Peyer's patch (tissue), 4 donors: ENCODE data around the gene RAPGEF3. TPM values are rescaled to one million over a fixed set of nuclear protein-coding genes. Genes with fewer than 3 reads are reported as not detected.

Source experiments
- DNase-seq, 3 donors: peaks; one replicate each; pipeline ENCODE4 v3.0.0-alpha.2; 2017 to 2019
- H3K27ac ChIP-seq, 4 donors: fragments of 200-600 bp; sonication (generic); one replicate each; pipeline ENCODE4 v1.5.1; 2016 to 2019
- H3K27me3 ChIP-seq, 2 donors: fragments of 200-600 bp; sonication (generic); one replicate each; pipeline ENCODE4 v1.5.1; 2019
- H3K36me3 ChIP-seq, 3 donors: fragments of 200-600 bp; sonication (generic); one replicate each; pipeline ENCODE4 v1.5.1; 2016 to 2019
- H3K4me1 ChIP-seq, 4 donors: fragments of 200-600 bp; sonication (generic); one replicate each; pipeline ENCODE4 v1.5.1; 2016 to 2019
- H3K4me3 ChIP-seq, 4 donors: fragments of 200-600 bp; sonication (generic); 1 replicate in 3 of 4; 2 replicates in 1 of 4; pipeline ENCODE4 v1.5.1; 2016 to 2019; ENCODE audit warnings: mild to moderate bottlenecking in 1 of 4
- H3K9me3 ChIP-seq, 4 donors: fragments of 200-600 bp; sonication (generic); one replicate each; pipeline ENCODE4 v1.5.1; 2016 to 2019; ENCODE audit warnings: mild to moderate bottlenecking in 1 of 4
- CTCF ChIP-seq, 6 experiments: fragments of 450-650 bp in 4 of 6; fragments of 200-600 bp in 2 of 6; sonication (generic) in 1 of 6; IDR thresholded peaks; one replicate each; pipeline ENCODE4 v1.5.1; 2017 to 2019; ENCODE audit warnings: antibody characterized with exemption in 6 of 6, mild to moderate bottlenecking in 3 of 6, moderate library complexity in 1 of 6
- POLR2A ChIP-seq, 2 donors: fragments of 450-650 bp; IDR thresholded peaks; one replicate each; pipeline ENCODE4 v1.5.1; 2017; ENCODE audit warnings: antibody characterized with exemption in 2 of 2, mild to moderate bottlenecking in 2 of 2, moderate library complexity in 2 of 2
- total RNA-seq, 4 donors: library from RNA; depleted of rRNA; stranded (reverse); fragments of >200 nt; gene quantifications; one replicate each; pipeline ENCODE4 v1.1.0, GENCODE V29; 2016

The RAPGEF3 gene
- total RNA-seq, 4 donors from 2014 or later: 4.9 to 33.0 (median 16.9) TPM

- H3K4me1 ChIP-seq: peaks cover 0 to 95% (median 25%) of the 10 kb centered on the region in 4 donors
- no peaks in the 10 kb centered on the region for H3K9me3 ChIP-seq
- H3K27ac ChIP-seq: peak overlapping the region in 3 of 4 donors; percentile 42 to 59 (median 52)
- DNase-seq: peak in 1 of 3 donors; percentile 47
- H3K4me3 ChIP-seq: no peak overlapping the region
- no peak for TF ChIP-seq POLR2A (IDR thresholded peaks at IDR 0.05)
- H3K36me3 ChIP-seq: no peaks in the 10 kb centered on the region
- no peaks in the 10 kb centered on the region for H3K27me3 ChIP-seq
Measured at GRCh38 chr12:47803191-47803875, 44.7 kb upstream of the RAPGEF3 start.

- Histone ChIP-seq H3K36me3 (peaks cover 0 to 5% (median 0%) of the 10 kb centered on the region in 3 donors), H3K27ac (peak overlapping the region in 3 of 4 donors; percentile 42 to 59 (median 52)), H3K4me3 (no peak overlapping the region), H3K9me3 (no peaks in the 10 kb centered on the region), H3K27me3 (no peaks in the 10 kb centered on the region), H3K4me1 (peaks cover 0 to 85% (median 21%) of the 10 kb centered on the region in 4 donors)
- no peak for DNase-seq
- no peak for TF ChIP-seq POLR2A (IDR thresholded peaks at IDR 0.05)
- peak in 2 of 6 experiments; percentile 8 to 12 for TF ChIP-seq CTCF (IDR thresholded peaks at IDR 0.05)
Measured at GRCh38 chr12:47802312-47802711, 43.6 kb upstream of the RAPGEF3 start.

GRCh38 chr12:47801904-47802246 lies 43.2 kb upstream of the RAPGEF3 start:
- DNase-seq: no peak
- Histone ChIP-seq H3K4me3 (no peak overlapping the region), H3K4me1 (peaks cover 0 to 81% (median 19%) of the 10 kb centered on the region in 4 donors), H3K36me3 (peaks cover 0 to 9% (median 0%) of the 10 kb centered on the region in 3 donors), H3K27ac (peak overlapping the region in 2 of 4 donors; percentile 42 to 52), H3K9me3 (no peaks in the 10 kb centered on the region), H3K27me3 (no peaks in the 10 kb centered on the region)
- no peak for TF ChIP-seq CTCF (IDR thresholded peaks at IDR 0.05)
- TF ChIP-seq POLR2A (IDR thresholded peaks at IDR 0.05): no peak

- H3K27ac ChIP-seq: peak overlapping the region in 2 of 4 donors; percentile 4 to 52
- H3K36me3 ChIP-seq: peaks cover 0 to 14% (median 0%) of the 10 kb centered on the region in 3 donors
- DNase-seq: no peak
- H3K4me3 ChIP-seq: no peak overlapping the region
- peaks cover 0 to 75% (median 18%) of the 10 kb centered on the region in 4 donors for H3K4me1 ChIP-seq
- H3K27me3 ChIP-seq: no peaks in the 10 kb centered on the region
- TF ChIP-seq POLR2A (IDR thresholded peaks at IDR 0.05) (no peak), CTCF (IDR thresholded peaks at IDR 0.05) (peak in 1 of 6 experiments; percentile 18)
- H3K9me3 ChIP-seq: no peaks in the 10 kb centered on the region
Measured at GRCh38 chr12:47801170-47801903, 42.7 kb upstream of the RAPGEF3 start.

GRCh38 chr12:47800582-47800981 lies 41.9 kb upstream of the RAPGEF3 start:
- peak overlapping the region in 2 of 4 donors; percentile 4 to 8 for H3K27ac ChIP-seq
- no peak overlapping the region for H3K4me3 ChIP-seq
- no peaks in the 10 kb centered on the region for H3K9me3 ChIP-seq
- no peaks in the 10 kb centered on the region for H3K27me3 ChIP-seq
- peaks cover 0 to 21% (median 0%) of the 10 kb centered on the region in 3 donors for H3K36me3 ChIP-seq
- H3K4me1 ChIP-seq: peaks cover 0 to 68% (median 18%) of the 10 kb centered on the region in 4 donors
- no peak for DNase-seq
- TF ChIP-seq CTCF (IDR thresholded peaks at IDR 0.05) (no peak), POLR2A (IDR thresholded peaks at IDR 0.05) (no peak)
